GM18870 (cell line): ENCODE measurements around the gene SMCO1.
"Not testable (repeated sequence)": the region's sequence is repeated elsewhere in the genome, so short reads cannot be mapped to it uniquely, and the experiment has no call there.

Source experiments
- ATAC-seq: cut with Tn5 transposase; IDR thresholded peaks from one replicate; pipeline ENCODE4 v1.9.1; 2021; ENCODE audit warnings: moderate library complexity; ENCODE audit not compliant: unreplicated experiment

SMCO1 gene

GRCh38 chr3:196496183-196496582 lies 19.0 kb downstream of the SMCO1 start:
- ATAC-seq = no peak

GRCh38 chr3:196493292-196493691 lies 21.9 kb downstream of the SMCO1 start:
- no peak for ATAC-seq

- ATAC-seq = no peak
These were observed 23.1 kb downstream of the SMCO1 start for GRCh38 chr3:196492080-196492479.

- ATAC-seq = no peak
These were observed 25.4 kb downstream of the SMCO1 start for GRCh38 chr3:196489747-196490146.

- ATAC-seq = no peak
These were observed 28.9 kb downstream of the SMCO1 start for GRCh38 chr3:196486263-196486662.

- no peak for ATAC-seq
These were observed 37.5 kb downstream of the SMCO1 start for GRCh38 chr3:196477678-196478077.

GRCh38 chr3:196472286-196472685 lies 42.9 kb downstream of the SMCO1 start:
- ATAC-seq = no peak

GRCh38 chr3:196471551-196471950 lies 43.6 kb downstream of the SMCO1 start:
- ATAC-seq = no peak

- ATAC-seq = not testable (repeated sequence)
These were observed 45.0 kb downstream of the SMCO1 start for GRCh38 chr3:196470182-196470581.

GRCh38 chr3:196463804-196464203 lies 51.3 kb downstream of the SMCO1 start:
- ATAC-seq = no peak

- no peak for ATAC-seq
These were observed 51.7 kb downstream of the SMCO1 start for GRCh38 chr3:196463478-196463756.

- ATAC-seq = not testable (repeated sequence)
These were observed 52.3 kb downstream of the SMCO1 start for GRCh38 chr3:196462680-196463477.

GRCh38 chr3:196458063-196458462 lies 57.1 kb downstream of the SMCO1 start:
- ATAC-seq = no peak

GRCh38 chr3:196457470-196457869 lies 57.7 kb downstream of the SMCO1 start:
- not testable (repeated sequence) for ATAC-seq
